Activated effector memory CD4-positive, alpha-beta T cell treated with Interleukin-2 at 50 U/mL for 16 hours (primary cell): Measurements from ENCODE around the gene CBL.

Experiments
- DNase-seq: peaks from one replicate; pipeline ENCODE4 v3.0.0-alpha.2; 2020

Gene CBL

GRCh38 chr11:119335091-119335654, 129.0 kb downstream of the CBL start:
- DNase-seq: no peak

DNA sequence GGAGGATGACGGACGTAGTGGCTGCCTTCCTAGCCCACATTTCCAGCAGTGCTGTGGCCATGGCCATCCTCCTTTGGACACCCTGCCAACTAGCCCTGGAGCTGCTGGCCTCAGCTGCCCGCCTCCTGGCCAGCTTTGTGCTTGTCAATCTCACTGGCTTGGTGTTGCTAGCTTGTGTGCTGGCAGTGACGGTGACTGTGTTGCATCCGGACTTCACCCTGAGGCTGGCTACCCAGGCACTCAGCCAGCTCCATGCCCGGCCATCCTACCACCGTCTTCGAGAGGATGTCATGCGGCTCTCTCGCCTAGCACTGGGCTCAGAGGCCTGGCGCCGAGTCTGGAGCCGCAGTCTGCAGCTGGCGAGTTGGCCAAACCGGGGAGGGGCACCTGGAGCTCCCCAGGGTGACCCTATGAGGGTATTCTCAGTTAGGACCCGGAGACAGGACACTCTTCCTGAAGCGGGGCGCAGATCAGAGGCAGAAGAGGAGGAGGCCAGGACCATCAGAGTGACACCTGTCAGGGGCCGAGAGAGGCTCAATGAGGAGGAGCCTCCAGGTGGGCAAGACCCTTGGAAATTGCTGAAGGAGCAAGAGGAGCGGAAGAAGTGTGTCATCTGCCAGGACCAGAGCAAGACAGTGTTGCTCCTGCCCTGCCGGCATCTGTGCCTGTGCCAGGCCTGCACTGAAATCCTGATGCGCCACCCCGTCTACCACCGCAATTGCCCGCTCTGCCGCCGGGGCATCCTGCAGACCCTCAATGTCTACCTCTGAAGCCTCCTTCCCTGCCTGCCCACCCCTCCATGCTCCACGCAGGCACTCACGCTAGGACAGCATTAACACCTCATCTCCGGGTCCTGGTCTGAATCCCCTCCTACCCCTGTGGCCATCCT, 129.8 kb downstream of the CBL start:
- DNase-seq: no peak

GRCh38 chr11:119336744-119337469, 130.8 kb downstream of the CBL start:
- no peak for DNase-seq

DNA sequence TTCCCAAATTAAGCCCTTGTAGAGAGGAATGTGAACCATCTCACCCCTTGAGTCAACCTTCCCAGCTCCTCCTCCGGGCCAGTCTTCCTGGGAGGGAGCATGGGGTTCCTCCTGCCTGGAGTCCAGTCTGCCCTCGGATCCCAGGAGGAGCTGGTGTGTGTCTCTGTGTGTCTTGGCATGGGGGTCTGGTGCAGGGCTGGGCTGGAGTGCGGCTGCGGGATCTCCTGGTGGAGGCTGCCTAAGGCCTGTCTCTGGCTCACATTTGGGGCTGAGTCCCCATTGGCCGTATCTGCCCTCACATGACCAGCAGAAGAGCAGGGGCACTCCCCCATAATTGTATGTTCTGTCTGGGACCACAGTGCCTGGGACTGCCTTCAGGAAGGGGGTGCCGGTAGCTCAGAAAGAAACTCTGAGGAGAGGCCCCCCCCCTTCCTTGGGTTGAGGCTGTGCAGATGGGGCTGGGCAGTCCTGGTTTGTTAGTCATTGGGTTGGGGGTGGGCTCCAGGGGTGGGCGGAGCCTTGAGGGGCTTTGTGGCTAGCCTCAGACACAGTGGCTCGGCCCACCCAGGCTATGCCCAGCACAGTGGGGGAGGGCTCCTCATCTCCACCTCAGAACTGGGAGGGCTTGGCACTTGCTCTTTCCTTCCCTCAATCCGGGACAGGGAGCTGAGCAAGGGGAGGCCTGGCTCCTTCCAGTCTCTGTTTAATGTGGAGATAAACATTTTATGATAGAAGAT, 131.6 kb downstream of the CBL start:
- no peak for DNase-seq

- peak; percentile 47 for DNase-seq
Measured at GRCh38 chr11:119338318-119338890, 132.3 kb downstream of the CBL start.

DNA sequence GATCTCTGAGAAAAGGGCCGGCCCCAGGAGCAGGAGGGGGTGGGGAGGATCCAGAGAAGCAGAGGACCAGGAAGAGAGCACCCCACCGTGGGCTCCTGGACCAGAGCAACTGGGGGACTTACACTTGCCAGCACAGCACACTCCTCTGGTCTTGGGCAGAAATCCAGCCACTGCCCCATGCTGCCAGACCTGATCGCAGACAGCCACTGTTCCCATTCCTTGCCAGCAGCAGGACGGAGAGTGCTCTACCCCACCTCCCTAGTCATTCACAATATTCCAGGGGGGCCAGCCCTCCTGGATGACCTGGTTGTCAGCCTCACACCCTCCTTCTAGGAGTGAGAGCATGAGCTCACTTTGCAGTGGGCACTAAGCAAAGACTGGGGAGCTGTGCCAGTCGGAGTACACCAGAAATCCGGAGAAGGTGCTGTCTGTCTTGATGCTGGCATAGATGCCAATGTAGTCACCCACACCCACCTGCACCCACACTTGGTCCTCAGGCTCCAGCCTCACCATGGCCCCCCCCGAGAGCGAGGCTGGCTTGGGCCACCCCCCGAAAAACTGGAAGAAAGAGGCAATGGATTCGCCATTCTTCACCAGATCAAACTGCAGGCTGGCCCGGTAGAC, 132.9 kb downstream of the CBL start:
- no peak for DNase-seq

DNA sequence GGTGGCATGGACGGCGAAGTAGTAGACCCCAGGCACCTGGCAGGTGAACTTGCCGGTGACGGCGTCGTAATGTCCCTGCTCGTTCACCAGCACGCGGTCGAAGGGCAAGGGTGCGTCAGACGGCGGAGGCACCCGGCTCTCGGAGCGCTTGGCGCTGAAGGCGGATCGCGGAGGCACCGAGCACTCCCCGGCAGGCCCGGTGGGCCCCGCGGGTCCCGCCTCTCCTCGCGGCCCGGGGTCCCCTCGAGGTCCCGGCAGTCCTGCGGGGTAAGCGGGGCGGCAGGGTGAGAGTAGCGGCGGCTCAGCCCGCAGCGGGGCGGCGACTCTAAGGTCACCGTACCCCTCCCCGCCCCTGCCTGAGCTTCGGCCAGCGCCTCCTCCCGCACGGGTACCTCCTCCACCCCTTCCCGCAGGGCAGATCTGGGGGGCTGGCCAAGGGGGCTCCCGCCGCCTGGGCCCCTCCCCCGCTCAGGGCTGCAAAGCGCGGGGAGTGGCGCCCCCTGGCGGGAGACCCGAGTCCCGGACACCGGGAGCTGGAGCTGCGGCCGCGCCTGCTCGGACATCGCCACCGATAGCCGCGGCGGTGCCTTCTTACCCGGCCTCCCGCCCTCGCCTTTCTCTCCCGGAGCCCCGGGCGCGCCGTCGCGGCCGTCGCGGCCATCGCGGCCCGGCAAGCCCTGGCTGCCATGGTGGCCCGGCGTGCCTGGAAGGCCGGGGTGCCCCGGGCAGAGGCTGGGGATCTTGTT, 133.6 kb downstream of the CBL start:
- no peak for DNase-seq

- DNase-seq: no peak
Measured at GRCh38 chr11:119340335-119341221, 134.4 kb downstream of the CBL start, which contains the start of gene C1QTNF5. TSS of gene C1QTNF5 (minus strand) at chr11:119340883. CDS start at chr11:119340397, 486 bp downstream.

- no peak for DNase-seq
Measured at GRCh38 chr11:119341222-119342022, 135.3 kb downstream of the CBL start.

DNA sequence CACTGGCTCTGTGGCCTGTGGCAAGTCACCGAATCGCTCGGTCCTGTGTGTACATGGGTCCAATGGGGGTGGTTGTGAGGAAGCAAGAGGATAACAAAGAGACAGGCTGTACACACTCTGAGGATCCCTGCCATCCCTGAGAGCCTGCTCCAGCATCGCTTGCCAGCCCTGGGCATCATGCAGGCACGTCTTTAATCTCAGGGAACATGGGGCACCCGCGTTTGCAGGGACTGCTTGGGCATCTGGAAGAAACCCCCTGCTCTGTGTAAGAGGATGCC, 135.8 kb downstream of the CBL start:
- DNase-seq: no peak

DNA sequence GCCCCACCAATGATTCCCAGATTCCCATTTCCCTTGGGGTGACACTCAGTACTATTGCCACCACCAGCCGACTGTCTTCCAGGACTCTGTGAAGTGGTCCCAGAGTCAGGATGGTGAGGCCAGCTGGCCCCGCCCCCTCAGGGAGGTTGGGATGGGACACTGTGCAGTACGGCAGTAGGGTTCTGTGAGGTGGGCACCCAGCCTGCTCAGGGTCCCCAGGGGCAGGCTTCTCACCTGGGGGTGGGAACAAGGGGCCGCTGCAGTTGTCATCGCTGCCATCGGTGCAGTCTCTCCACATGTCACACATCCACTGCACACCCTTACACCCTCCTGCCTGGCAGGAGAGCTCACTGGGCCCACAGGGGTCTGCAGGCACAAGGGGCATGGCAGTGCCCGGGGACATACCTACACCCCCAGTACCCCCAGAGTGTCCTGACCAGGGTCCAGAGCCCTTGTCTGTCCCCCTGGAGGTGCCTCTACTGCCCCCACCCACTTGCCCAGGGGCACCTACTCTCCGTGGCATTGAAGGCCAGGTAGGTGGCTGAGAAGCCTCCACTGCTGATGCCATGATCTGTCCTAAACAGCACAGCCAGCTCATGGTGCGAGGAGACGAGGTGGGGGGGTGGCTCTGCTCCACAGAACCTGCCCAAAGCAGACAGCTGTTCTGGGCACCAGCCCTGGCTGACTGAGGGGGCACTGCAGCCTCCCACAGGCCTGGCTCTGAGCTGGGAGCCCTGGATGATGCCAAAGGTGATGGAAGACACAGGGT, 136.4 kb downstream of the CBL start:
- no peak for DNase-seq

- DNase-seq: no peak
Measured at GRCh38 chr11:119343726-119344125, 137.6 kb downstream of the CBL start.

- DNase-seq: no peak
Measured at GRCh38 chr11:119344291-119345010, 138.3 kb downstream of the CBL start.

GRCh38 chr11:119345685-119346084, 139.5 kb downstream of the CBL start:
- DNase-seq: no peak

DNA sequence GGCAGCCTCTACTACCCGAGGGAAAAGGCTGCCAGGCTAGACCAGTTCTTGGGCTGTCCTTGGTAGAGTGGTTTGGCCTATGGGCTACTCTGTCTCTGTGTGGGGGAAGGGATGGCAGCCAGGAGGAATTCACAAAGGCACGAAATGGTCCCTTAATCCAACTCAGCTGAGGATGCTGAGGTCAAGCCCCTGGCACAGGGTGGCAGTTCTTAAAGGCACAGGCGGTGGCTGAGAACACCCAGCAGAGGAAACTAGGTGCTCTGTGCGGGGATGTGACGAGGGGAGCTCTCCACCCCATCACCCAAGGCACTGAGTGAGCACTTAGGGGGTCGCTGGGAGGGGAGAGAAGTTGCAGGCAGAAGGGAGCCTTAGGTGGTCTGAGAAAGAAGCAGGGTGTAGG, 140.5 kb downstream of the CBL start, which contains the start of gene MFRP:
Gene MFRP (minus strand): TSS at position 101 of the 400 bp plus-strand sequence. CDS start 192 bp downstream, outside the sequence.
- DNase-seq: no peak

- DNase-seq: no peak
Measured at GRCh38 chr11:119347242-119347641, 141.1 kb downstream of the CBL start.

- DNase-seq: no peak
Measured at GRCh38 chr11:119347940-119348605, 141.9 kb downstream of the CBL start.
